Nephron (organoid): ENCODE measurements around the gene ABCB7.
"Not testable (repeated sequence)": the region's sequence is repeated elsewhere in the genome, so short reads cannot be mapped to it uniquely, and the experiment has no call there.

Experiments
- H3K27ac Mint-ChIP-seq, 3 experiments: 2 replicates each; pipeline ENCODE4 v1.8.0; 2020; ENCODE audit warnings: mixed read lengths in 3 of 3, mild to moderate bottlenecking in 2 of 3, moderate library complexity in 1 of 3
- H3K27me3 Mint-ChIP-seq: 2 replicates; pipeline ENCODE4 v1.8.0; 2021; ENCODE audit warnings: low read depth, mild to moderate bottlenecking, moderate library complexity, mixed read lengths
- H3K36me3 Mint-ChIP-seq: 2 replicates; pipeline ENCODE4 v1.8.0; 2020; ENCODE audit warnings: low read depth, mixed read lengths
- H3K4me1 Mint-ChIP-seq: 2 replicates; pipeline ENCODE4 v1.8.0; 2020; ENCODE audit warnings: mixed read lengths
- H3K4me3 Mint-ChIP-seq, 3 experiments: 2 replicates each; pipeline ENCODE4 v1.8.0; 2020; ENCODE audit warnings: mild to moderate bottlenecking in 3 of 3, mixed read lengths in 3 of 3, moderate library complexity in 2 of 3
- H3K9me3 Mint-ChIP-seq: 2 replicates; pipeline ENCODE4 v1.8.0; 2020; ENCODE audit warnings: mixed read lengths
- TF ChIP-seq, protein P1 (sequence below), 3 experiments: fragments of 200-600 bp; sonication (generic); IDR thresholded peaks; one replicate each; pipeline ENCODE4 v1.5.0; 2021; ENCODE audit warnings: antibody characterized with exemption in 3 of 3; ENCODE audit not compliant: unreplicated experiment in 3 of 3

The ABCB7 gene

DNA sequence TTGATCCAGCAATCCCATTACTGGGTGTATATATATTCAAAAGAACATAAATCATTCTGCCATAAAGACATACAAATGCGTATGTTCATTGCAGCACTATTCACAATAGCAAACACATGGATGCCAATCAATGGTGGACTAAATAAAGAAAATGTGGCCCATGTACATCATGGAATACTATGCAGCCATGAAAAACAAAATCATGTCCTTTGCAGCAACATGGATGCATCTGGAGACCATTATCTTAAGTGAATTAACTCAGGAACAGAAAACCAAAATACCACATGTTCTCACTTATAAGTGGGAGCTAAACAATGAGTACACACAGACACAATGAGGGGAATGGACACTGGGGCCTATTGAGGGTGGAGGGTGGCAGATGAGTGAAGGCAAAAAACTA lies 81.6 kb downstream of the ABCB7 start:
- Mint-ChIP-seq H3K4me3 (no peak overlapping the region), H3K9me3 (no peaks in the 10 kb centered on the region), H3K36me3 (peaks cover 4% of the 10 kb centered on the region), H3K27me3 (no peaks in the 10 kb centered on the region), H3K27ac (no peak overlapping the region), H3K4me1 (no peaks in the 10 kb centered on the region)
- TF ChIP-seq, protein P1, sequence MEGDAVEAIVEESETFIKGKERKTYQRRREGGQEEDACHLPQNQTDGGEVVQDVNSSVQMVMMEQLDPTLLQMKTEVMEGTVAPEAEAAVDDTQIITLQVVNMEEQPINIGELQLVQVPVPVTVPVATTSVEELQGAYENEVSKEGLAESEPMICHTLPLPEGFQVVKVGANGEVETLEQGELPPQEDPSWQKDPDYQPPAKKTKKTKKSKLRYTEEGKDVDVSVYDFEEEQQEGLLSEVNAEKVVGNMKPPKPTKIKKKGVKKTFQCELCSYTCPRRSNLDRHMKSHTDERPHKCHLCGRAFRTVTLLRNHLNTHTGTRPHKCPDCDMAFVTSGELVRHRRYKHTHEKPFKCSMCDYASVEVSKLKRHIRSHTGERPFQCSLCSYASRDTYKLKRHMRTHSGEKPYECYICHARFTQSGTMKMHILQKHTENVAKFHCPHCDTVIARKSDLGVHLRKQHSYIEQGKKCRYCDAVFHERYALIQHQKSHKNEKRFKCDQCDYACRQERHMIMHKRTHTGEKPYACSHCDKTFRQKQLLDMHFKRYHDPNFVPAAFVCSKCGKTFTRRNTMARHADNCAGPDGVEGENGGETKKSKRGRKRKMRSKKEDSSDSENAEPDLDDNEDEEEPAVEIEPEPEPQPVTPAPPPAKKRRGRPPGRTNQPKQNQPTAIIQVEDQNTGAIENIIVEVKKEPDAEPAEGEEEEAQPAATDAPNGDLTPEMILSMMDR (IDR thresholded peaks at IDR 0.05; ENCODE audit: unreplicated experiment in 3 of 3), result no peak

DNA sequence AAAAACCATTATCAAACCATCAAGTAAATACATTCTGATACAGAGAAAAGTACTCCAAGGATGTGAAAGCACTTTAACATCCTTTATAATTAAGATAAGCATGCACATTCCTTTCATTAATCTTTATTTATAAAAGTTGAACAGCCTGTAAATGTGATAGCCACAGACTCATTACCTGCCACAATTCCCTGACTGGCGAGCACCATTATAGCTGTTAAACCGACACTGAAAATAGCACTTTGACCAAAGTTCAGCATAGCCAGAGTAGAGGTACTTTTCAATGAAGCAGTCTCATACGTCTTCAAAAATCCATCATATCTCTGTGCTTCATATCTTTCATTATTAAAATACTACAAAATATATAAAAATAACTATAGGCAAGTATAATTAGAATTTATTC lies 84.7 kb downstream of the ABCB7 start:
- peaks cover 8% of the 10 kb centered on the region for H3K36me3 Mint-ChIP-seq
- no peaks in the 10 kb centered on the region for H3K4me1 Mint-ChIP-seq
- H3K27me3 Mint-ChIP-seq, result no peaks in the 10 kb centered on the region
- no peak overlapping the region for H3K27ac Mint-ChIP-seq
- H3K4me3 Mint-ChIP-seq, result no peak overlapping the region
- TF ChIP-seq, protein P1 (IDR thresholded peaks at IDR 0.05; ENCODE audit: unreplicated experiment in 3 of 3), result no peak
- H3K9me3 Mint-ChIP-seq, result no peaks in the 10 kb centered on the region

DNA sequence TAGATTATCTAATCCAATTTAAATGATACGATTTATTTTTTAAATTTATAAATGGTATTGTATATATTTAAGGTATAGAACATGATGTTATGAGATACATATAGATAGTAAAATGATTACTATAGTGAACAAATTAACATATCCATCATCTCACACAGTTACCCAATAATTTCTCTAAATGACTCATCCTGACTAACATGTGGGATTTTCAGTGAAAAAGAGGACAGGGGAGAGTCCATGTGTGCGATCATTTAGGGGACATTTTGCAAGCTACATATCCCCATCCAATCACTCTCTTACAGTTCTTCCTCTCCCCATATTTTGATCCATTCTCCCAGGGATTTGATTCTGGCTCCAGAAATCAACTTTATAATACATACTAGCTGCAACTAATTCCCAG lies 88.2 kb downstream of the ABCB7 start:
- H3K36me3 Mint-ChIP-seq, result peaks cover 5% of the 10 kb centered on the region
- H3K4me1 Mint-ChIP-seq, result no peaks in the 10 kb centered on the region
- no peak overlapping the region for H3K4me3 Mint-ChIP-seq
- no peaks in the 10 kb centered on the region for H3K9me3 Mint-ChIP-seq
- no peak overlapping the region for H3K27ac Mint-ChIP-seq
- TF ChIP-seq, protein P1 (IDR thresholded peaks at IDR 0.05; ENCODE audit: unreplicated experiment in 3 of 3), result no peak
- H3K27me3 Mint-ChIP-seq, result no peaks in the 10 kb centered on the region

DNA sequence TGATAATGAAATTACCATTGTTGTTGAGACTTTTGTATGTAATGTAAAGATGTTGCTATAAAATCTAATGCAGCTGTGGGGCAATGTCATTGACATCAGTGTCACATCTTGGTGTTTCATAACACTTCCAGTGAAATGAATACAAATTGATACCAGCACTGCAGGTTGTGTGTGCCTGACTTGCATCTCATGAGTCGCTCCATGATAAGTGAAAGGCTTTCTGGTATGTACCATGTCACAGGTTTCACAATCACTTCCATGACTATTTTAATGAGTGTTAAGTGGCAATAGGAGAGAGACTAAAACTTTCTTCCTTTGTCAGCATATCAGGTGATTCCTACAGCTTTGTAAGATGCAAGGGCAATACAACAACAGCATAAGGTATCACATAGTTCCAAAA lies 94.4 kb downstream of the ABCB7 start:
- Mint-ChIP-seq H3K9me3 (no peaks in the 10 kb centered on the region), H3K36me3 (peaks cover 8% of the 10 kb centered on the region), H3K27me3 (no peaks in the 10 kb centered on the region), H3K4me3 (no peak overlapping the region), H3K4me1 (no peaks in the 10 kb centered on the region), H3K27ac (no peak overlapping the region)
- TF ChIP-seq, protein P1 (IDR thresholded peaks at IDR 0.05; ENCODE audit: unreplicated experiment in 3 of 3), result no peak

DNA sequence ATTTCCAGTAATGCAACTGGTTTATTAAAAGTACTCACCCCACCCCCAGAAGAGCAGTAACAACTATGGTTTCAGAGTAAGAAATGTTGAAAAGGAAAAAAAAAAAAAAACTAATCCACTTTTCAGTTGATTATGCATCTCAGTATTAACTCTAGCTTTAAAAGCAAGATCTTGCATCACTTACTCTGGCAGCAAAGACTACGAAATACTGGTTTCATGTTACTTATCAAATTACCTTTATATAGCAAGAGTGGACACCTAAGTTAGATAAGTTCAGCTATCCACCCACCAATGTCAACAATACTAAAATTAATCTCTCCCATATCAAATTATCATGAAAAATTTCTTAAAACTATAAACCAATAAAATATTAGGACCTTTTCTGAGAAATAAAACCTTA lies 105.0 kb downstream of the ABCB7 start:
- Mint-ChIP-seq H3K36me3 (peaks cover 12% of the 10 kb centered on the region), H3K4me3 (no peak overlapping the region), H3K9me3 (peaks cover 9% of the 10 kb centered on the region), H3K27ac (no peak overlapping the region), H3K4me1 (no peaks in the 10 kb centered on the region), H3K27me3 (no peaks in the 10 kb centered on the region)
- TF ChIP-seq, protein P1 (IDR thresholded peaks at IDR 0.05; ENCODE audit: unreplicated experiment in 3 of 3), result no peak

DNA sequence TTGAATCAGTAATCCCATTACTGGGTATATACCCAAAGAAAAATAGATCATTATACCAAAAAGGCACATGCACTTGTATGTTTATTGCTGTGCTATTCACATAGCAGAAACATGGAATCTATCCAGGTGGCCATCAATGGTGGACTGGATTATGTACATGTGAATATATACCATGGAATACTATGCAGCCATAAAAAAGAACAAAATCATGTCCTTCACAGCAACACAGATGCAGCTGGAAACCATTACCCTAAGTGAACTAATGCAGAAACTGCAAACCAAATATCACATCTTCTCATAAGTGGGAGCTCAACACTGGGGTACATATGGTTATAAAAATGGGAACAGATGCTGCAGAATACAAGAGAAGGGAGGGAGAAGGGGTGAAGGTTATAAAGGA lies 110.7 kb downstream of the ABCB7 start:
- Mint-ChIP-seq H3K27ac (no peak overlapping the region), H3K4me3 (no peak overlapping the region), H3K4me1 (no peaks in the 10 kb centered on the region), H3K27me3 (no peaks in the 10 kb centered on the region), H3K36me3 (peaks cover 12% of the 10 kb centered on the region), H3K9me3 (peaks cover 47% of the 10 kb centered on the region)
- TF ChIP-seq, protein P1 (IDR thresholded peaks at IDR 0.05; ENCODE audit: unreplicated experiment in 3 of 3), result no peak

DNA sequence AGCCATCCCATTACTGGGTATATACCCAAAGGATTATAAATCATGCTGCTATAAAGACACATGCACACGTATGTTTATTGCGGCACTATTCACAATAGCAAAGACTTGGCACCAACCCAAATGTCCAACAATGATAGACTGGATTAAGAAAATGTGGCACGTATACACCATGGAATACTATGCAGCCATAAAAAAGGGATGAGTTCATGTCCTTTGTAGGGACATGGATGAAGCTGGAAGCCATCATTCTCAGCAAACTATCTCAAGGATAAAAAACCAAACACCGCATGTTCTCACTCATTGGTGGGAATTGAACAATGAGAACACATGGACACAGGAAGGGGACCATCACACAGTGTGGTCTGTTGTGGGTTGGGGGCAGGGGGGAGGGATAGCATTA lies 111.9 kb downstream of the ABCB7 start:
- H3K27me3 Mint-ChIP-seq, H3K4me1 Mint-ChIP-seq, H3K4me3 Mint-ChIP-seq, H3K27ac Mint-ChIP-seq: not testable (repeated sequence)
- H3K9me3 Mint-ChIP-seq, result peaks cover 55% of the 10 kb centered on the region
- H3K36me3 Mint-ChIP-seq, result peaks cover 12% of the 10 kb centered on the region
